NCI-H1417 treated with DMSO at 0.1 percent for 48 hours (cell line): ENCODE results near the gene RAB3D.
"Not testable (repeated sequence)": the region's sequence is repeated elsewhere in the genome, so short reads cannot be mapped to it uniquely, and the experiment has no call there.

ENCODE experiments used
- DNase-seq: peaks from one replicate; lab custom pipeline; 2025; lab: John Stamatoyannopoulos, UW

Gene RAB3D

GRCh38 chr19:11338121-11338520 lies 1.3 kb downstream of the RAB3D start:
- no peak for DNase-seq

DNA sequence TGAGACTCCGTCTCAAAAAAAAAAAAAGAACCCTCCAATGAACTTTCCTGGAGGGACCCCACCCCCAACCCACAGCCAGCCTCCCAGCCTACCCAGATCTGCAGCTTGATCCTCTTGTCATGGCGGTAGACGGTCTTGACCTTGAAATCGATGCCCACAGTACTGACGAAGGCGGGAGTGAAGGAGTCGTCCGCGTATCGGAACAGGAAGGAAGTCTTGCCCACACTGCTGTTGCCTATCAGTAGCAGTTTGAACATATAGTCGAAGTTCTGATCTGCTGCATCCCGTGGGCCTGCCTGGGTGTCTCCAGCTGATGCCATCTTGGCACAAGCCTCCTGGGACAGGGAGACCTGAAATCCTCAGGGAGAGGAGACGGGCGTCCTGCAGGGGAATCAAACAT lies 2.4 kb downstream of the RAB3D start:
- no peak for DNase-seq

DNA sequence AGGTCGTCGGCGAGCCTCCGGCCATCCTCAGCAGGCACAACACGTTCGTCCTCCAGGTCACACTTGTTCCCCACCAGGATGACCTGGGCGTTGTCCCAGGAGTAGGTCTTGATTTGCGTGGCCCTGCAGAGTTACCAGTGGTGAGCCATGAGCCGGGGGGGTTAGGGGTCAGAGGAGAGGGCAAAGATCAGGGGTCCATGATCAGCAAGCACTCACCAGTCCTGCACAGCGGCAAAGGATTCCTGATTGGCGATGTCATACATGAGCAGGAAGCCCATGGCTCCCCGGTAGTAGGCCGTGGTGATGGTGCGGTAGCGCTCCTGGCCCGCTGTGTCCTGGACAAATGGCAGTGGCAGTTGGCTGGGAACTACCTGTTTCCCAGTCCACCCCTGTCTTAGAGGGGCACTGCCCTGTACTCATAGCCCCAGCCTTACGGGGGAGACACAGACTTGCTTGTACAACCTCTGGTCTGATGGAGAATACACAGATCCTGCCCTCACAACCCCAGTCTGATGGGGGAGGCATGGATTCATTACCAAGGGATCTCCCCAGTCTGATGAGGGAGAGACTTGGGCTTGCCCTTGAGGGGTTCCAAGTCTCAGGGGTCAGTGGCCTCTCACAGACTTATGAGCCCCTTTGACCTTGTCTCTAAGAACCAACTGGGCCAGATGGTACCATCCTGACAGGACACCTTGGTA lies 3.9 kb downstream of the RAB3D start:
- no peak for DNase-seq

GRCh38 chr19:11333838-11334237 lies 5.6 kb downstream of the RAB3D start:
- not testable (repeated sequence) for DNase-seq

- no peak for DNase-seq
These were observed 6.6 kb downstream of the RAB3D start for GRCh38 chr19:11332822-11333221.

DNA sequence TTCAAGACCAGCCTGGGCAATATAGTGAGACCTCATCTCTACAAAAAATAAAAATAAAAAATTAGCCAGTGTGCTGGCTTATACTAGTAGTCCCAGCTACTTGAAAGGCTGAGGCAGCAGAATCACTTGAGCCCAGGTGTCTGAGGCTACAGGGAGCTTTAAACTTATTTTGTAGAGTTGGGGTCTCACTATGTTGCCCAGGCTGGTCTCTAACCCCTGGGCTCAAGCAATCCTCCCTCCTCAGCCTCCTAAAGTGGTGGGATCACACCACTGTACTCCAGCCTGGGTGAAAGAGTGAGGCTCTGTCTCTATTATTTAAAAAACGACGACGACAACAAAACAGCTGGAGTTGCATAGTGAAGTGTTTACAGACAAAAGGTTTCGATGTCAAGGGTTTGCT lies 8.0 kb downstream of the RAB3D start:
- DNase-seq = no peak

GRCh38 chr19:11330127-11330526 lies 9.3 kb downstream of the RAB3D start:
- no peak for DNase-seq

DNA sequence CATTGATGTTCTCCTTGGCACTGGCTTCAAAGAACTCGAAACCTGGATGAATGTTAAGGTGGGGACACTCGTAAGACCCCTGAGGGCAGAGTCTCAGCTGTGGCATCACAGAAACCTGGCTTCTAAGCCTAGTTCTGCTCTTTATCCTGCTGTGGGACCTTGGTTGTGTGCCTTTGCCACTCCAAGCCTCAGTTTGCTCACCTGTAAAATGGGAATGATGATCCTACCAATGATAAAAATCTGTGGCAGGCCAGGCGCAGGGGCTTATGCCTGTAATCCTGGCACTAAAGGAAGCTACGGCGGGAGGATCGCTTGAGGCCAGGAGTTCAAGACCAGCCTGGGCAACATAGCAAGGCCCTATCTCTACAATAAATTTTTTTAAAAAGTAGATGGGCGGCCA lies 13.9 kb downstream of the RAB3D start:
- DNase-seq = no peak

DNA sequence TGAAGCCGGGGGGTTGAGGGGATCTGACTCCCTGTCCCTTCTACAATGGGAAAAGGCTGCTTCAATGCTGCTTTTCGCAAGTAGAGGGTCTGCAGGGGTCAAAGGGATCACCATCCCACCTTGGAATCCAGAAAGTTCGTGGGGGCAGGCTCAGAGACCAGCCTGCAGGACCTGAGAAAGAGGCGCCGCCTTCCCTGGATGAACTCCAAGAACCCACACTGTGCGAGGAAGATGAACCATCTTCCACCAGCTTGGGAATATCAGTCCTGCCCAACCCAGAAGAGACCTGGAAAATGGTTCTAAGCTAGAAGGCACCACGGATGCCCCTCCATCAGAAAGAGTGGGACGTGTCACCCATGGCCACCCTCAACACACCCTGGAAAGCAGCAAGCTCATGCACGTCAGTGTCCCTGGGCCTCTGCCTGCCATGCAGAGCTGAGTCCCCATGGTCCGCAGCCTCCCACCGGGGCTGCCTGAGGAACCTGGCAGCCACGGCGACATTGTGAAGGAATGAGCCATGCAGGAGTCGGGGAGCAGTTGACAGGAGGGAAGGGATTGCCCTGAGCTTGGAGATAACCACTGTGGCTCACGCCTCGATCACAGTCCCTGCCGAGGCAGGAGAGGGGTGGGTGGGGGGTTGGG lies 14.6 kb downstream of the RAB3D start:
- no peak for DNase-seq

DNA sequence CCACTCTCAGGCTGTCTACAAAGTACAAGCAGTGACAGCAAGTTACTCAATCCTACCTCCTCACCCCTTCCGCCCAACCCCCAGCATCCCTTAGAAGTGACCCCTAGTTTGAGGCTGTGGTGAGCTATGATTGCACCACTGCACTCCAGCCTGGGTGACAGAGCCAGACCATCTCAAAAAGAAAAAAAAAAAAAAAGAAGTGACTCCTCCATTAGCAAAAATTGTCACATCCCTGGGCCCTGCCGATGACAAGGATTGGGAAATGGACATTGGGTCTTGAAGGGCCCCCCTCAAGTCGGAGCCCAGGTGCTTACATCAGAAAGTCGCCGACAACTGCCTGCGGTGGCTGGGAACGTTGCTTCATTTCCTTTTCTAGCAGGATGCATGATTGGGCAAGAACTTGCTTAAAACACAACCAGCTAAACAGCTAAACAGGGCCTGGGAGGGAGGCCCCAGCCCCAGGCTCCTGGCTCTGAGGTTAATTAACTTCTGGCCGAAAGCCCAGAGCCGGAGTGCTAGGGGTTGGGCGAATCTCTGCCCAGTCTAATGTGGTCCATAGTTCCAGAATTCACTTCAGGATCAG lies 15.3 kb downstream of the RAB3D start:
- DNase-seq = no peak

DNA sequence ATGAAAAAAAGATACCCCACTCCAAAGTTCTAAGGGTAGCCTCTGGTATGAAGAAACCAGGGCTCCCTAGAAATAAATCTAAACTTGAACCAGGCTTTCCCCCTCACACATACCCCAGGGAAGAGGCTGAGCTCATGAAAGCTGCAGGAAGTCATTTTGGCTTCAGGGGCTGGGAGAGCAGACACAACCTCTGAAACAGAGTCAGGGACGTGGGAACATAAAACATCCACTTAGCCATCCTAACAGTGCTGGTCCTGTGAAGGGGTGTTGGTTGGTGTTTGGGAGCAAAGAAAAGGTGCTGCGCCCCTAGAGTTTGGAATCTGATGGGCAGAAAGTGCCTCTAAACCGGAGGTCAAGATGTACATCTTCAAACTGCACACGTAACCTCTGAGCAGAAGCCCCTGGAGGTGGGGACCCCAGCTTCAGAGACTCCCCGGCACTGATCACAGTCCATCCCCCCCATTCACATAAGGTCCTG lies 15.8 kb downstream of the RAB3D start:
- no peak for DNase-seq

- DNase-seq = no peak
These were observed 17.0 kb downstream of the RAB3D start for GRCh38 chr19:11322269-11323024.

DNA sequence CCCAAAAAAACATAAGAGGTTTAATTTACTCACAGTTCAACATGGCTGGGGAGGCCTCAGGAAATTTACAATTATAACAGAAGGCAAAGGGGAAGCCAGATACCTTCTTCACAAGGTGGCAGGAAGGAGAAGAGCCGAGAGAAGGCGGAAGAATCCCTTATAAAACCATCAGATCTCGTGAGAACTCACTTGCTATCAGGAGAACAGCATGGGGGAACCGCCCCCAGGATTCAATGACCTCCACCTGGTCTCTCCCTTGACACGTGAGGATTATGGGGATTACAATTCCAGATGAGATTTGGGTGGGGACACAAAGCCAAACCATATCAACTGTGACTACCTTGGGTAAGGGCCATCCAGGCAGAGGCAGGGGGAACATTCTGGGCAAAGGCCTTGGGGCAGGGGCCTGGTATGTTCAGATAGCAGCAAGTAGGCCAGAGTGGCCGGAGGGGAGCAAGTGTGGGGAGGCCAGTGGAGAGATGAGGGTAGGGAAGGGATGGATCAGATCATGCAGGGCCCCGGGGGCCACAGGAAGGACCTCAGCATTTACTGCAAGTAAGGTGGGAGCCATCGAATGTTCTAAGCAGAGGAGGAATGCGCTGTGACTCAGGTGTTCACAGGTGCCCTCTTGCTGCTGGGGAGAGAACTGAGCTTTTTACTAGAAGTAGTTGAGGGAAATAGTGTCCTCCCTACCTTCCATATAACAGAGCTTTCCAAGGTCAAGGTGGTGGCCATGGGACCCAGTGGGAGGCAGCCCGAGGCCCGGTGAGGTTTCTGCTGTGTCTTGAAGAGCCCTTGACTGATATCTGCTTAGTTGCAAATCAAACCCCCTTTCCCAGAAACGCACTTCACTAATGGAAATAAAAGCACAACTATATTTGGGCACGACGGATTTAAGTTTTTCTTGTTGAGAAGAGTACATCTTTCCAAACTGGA lies 18.0 kb downstream of the RAB3D start:
- DNase-seq = no peak

DNA sequence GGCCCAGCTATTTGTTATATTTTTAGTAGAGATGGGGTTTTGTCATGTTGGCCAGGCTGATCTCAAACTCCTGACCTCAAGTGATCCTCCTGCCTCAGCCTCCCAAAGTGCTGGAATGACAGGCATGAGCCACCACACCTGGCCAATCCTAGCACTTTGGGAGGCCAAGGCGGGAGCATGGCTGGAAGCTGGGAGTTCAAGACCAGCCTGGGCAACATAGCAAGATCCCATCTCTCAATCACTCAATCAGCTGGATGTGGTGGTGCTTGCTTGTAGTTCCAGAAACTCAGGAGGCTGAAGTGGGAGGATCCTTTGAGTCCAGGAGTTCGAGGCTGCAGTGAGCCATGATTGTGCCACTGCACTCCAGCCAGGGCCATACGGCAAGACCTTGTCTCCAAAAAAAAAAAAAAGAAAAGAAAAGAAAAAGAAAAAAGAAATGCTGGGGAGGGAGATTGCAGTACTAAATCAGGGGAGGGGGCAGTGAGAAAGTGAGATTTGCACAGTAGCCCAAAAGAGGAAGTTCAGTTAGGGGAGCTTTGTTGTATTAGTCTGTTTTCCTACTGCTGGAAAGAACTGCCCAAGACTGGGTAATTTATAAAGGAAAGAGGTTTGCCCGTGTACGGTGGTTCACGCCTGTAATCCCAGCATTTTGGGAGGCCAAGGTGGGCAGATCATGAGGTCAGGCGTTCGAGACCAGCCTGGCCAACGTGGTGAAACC lies 19.0 kb downstream of the RAB3D start:
- not testable (repeated sequence) for DNase-seq

- no peak for DNase-seq
These were observed 33.1 kb downstream of the RAB3D start for GRCh38 chr19:11306337-11306736.

DNA sequence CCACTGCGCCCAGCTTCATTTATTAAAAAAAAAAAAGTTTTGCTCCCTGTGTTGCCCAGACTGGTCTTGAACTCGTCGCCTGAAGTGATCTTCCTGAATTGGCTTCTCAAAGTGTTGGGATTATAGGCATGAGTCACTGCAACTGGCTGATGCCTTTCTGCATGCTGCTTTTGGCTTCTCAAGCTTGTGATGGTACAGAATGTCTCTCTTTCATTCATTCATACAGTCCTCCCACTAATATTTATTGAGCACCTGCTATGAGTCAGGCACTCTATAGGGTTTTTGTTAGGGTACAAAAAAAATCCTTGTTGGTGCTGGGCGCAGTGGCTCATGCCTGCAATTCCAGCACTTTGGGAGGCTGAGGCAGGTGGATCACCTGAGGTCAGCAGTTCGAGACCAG lies 34.5 kb downstream of the RAB3D start:
- DNase-seq = no peak

DNA sequence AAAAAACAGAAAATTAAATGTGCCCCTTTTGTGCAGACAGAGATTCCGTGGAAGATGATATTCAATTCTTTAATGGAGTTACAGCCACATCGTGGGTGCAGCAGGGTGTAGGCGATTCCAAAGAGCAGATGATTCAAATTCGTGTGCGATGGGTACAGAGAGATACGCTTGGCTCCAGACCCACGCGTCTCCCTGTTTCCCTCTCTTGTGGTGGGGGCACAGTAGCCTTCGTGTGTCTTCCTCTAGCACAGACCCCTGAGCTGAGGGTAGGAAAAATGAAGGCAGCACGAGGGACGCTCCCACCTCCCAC lies 38.7 kb downstream of the RAB3D start:
- DNase-seq = no peak

DNA sequence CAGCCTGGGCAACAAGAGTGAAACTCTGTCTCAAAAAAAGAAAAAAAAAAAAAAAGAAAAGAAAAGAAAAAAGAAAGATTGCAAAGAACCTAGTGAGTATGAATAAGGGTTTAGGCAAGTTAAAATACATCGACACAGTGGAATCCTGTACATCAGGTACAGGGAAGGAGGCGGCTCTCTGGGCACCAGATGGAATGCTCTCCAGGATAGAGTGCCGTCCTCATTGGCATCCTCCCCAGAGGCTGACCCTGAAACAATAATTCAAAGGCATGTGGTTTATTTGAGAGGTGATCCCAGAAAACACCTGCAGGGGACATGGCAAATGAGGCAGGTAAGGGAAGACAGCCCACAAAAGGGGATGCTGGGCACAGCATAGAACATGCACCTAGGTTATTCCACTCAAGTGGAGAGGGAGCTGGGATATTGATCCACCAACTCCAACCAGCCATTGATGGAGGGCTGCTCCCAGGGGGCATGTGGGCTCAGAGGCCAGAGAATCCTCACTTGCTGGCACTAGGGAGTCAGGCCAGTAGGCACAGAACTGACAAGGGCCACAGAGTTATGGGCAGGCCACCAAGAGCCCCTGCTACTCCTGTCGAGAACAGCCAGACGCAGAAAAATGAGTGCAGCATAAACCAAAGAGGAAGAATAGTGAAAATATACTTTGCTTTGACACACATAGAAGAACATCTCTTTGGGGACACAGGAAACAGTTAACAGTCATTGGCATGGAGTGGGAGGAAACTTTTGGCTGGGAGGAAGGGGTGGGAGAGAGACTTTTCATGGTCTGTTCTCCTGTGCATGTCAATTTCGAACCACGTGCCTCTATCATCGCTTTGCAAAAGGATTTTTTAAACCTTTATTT lies 39.3 kb downstream of the RAB3D start:
- DNase-seq = no peak

DNA sequence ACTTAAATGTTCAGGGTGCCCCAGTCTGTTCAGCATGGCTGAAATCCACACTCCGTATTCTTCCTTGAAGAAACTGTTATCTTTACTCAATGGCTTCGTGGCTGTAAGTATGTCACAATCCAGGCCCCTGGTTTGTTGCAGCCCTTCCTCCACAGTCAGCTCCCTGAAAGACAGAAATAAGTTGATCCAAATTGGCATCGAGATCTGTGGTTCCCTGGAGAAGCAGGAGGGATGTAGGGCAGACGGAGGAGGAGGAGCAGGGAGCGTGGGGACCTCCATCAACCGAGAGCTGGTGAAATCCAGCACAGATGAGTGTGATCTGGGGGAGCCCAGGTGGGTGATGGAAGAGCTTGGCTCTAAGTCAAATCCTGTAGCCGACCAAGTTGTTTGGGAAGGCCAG lies 43.2 kb downstream of the RAB3D start:
- DNase-seq = no peak

DNA sequence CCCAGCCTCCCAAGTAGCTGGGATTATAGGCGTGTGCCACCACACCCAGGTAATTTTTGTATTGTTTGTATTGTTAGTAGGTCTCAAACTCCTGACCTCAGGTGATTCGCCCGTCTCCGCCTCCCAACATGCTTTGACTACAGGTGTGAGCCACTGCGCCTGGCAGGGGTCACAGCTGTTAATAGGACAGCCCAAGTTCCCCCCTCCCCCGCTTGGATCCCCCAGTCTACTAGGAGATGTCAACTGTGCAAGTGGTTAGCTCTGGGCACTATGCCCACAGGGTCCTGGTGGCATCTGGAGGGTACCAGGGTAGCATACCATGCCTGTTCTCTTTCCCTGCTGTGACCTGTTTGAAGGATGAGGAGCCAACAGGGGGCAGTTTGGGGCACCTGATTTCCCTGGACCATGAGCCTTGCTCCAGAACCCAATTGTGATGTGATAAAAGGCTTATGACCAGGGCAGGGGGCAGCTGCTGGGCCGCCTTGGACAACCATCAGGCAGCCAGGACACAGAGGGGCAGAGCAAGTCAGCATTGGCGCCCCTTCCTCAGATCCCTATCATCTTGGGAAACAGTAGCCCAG lies 43.7 kb downstream of the RAB3D start, which contains the start of gene TSPAN16:
Gene TSPAN16, plus strand, starts transcription at position 496 of the 581 bp plus-strand sequence. CDS start 138 bp downstream, outside the sequence.
- DNase-seq = no peak
